ENCODE data around the gene ZNF675. TPM values are rescaled to one million over a fixed set of nuclear protein-coding genes. Genes with fewer than 3 reads are reported as not detected.
"Not testable (repeated sequence)": the region's sequence is repeated elsewhere in the genome, so short reads cannot be mapped to it uniquely, and the experiment has no call there.

The ZNF675 gene
- total RNA-seq, 1 donor, result 7.6 TPM

DNA sequence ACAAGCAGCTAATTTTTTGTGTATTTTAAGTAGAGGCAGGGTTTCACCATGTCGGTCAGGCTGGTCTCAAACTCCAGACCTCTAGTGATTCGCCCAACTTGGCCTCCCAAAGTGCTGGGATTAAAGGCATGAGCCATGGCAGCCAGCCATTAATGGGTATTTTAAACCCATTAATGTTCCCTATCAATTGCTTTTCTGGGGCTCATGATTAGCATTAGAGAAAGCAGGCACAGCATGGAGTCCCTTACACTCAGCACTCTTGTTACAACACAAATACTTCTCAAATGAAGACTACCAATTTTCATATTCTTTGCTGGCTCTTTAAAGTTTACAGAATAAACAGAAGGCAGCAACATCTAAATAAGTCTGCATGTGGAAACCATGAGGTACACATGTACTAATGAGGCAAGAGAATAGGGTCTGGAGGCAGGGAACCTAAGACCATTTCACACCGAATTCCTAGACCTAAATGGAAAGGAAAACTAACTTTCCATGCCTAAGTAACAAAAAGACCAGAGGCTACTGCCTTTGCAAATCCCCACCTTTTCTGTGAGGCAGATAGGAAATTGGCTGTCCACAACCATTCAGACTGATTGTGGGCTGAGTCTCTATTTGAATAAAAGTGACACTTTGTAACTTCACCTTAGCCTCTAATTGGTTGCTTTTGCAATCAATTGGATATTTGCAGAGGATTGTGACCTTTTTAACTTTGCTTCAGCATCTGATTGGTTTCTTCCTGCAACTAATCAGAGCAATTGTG, 21.2 kb downstream of the ZNF675 start:
- H3K4me3 ChIP-seq (ENCODE audit: insufficient read depth, low read length), result no peak overlapping the region
- no peaks in the 10 kb centered on the region for H4K20me1 ChIP-seq (ENCODE audit: insufficient read depth, low read length)
- H3K4me1 ChIP-seq (ENCODE audit: insufficient read depth, low read length), result no peaks in the 10 kb centered on the region
- no peaks in the 10 kb centered on the region for H3K27me3 ChIP-seq (ENCODE audit: insufficient read depth, low read length)
- H3K79me2 ChIP-seq (ENCODE audit: insufficient read depth, low read length), result peaks cover 32% of the 10 kb centered on the region
- TF ChIP-seq CTCF (IDR thresholded peaks at IDR 0.05; ENCODE audit: extremely low read depth, low read depth, low read length), result no peak
- no peak overlapping the region for H3K27ac ChIP-seq (ENCODE audit: low read depth, low read length)
- H3K9me3 ChIP-seq (ENCODE audit: low read depth, low read length), result no peaks in the 10 kb centered on the region
- no peak overlapping the region for H2AFZ ChIP-seq (ENCODE audit: low read length)
- DNase-seq (ENCODE audit: insufficient read length, low spot score, missing footprints), result no peak
- H3K36me3 ChIP-seq (ENCODE audit: insufficient read depth, low read length), result peaks cover 20% of the 10 kb centered on the region
- no peak overlapping the region for H3K4me2 ChIP-seq (ENCODE audit: insufficient read depth, low read length)

DNA sequence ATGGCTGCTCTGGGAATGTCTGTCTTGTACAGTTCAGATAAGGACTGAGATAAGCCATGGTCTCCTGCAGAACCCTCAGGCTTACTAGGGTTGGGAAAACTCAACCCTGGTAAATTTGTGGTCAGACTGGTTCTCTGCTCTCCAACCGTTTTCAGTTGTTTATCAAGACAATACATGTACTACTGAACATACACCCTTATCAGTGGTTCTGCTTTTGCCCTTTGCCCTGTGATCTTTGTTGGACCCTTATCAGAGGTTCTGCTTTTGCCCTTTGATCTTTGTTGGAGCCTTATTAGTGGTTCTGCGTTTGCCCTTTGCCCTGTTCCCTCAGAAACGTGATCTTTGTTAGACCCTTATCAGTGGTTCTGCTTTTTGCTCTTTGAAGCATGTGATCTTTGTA, 37.2 kb downstream of the ZNF675 start:
- not testable (repeated sequence) for DNase-seq (ENCODE audit: insufficient read length, low spot score, missing footprints); H3K79me2 ChIP-seq (ENCODE audit: insufficient read depth, low read length); H3K36me3 ChIP-seq (ENCODE audit: insufficient read depth, low read length); H3K27ac ChIP-seq (ENCODE audit: low read depth, low read length); H3K4me2 ChIP-seq (ENCODE audit: insufficient read depth, low read length); H2AFZ ChIP-seq (ENCODE audit: low read length); H3K4me3 ChIP-seq (ENCODE audit: insufficient read depth, low read length); H3K9me3 ChIP-seq (ENCODE audit: low read depth, low read length); H3K4me1 ChIP-seq (ENCODE audit: insufficient read depth, low read length); H4K20me1 ChIP-seq (ENCODE audit: insufficient read depth, low read length); H3K27me3 ChIP-seq (ENCODE audit: insufficient read depth, low read length)

Other genes starting within 250 kb of the ZNF675 start
- gene ZNF681, start 71.7 kb upstream of the ZNF675 start, total RNA-seq, result 0.36 and 0.88 TPM in 2 replicates
- 1.8 and 2.1 TPM in 2 replicates for gene ZNF726, start 227.7 kb upstream of the ZNF675 start, total RNA-seq